ENCODE data around the gene SPATA9. TPM values are rescaled to one million over a fixed set of nuclear protein-coding genes. Genes with fewer than 3 reads are reported as not detected.

Gene SPATA9
- total and polyA plus RNA-seq, 11 donors = 0.17 to 0.99 (median 0.53) TPM; not detected in 7

GRCh38 chr5:95670568-95670967, 12.2 kb downstream of the SPATA9 start:
- no peak for DNase-seq

GRCh38 chr5:95669985-95670384, 12.8 kb downstream of the SPATA9 start:
- 73 to 90% (median 85%) methylated on average over 5 of the region's 5 CpGs for WGBS, 4 donors
- peak in 2 of 4 donors; percentile 16 to 23 for ATAC-seq

More at GRCh38 chr5:95670568-95670967, 12.2 kb downstream of the SPATA9 start:
- Histone ChIP-seq H3K27me3 (no peaks in the 10 kb centered on the region), H3K4me1 (peaks cover 0 to 36% (median 17%) of the 10 kb centered on the region in 12 donors), H3K36me3 (no peaks in the 10 kb centered on the region), H3K9me3 (no peaks in the 10 kb centered on the region), H3K27ac (peak overlapping the region in 4 of 12 donors; percentile 45 to 81 (median 61)), H3K4me3 (no peak overlapping the region)
- intact Hi-C loops (cut with DNase I) = loop anchor here in 3 of 10 donors (2.0 to 5.0 kb wide), 3 partner anchors 42 to 102 kb away; no protein-coding TSS in a partner anchor
- ATAC-seq = no peak
- WGBS, 4 donors = 96 to 99% (median 96%) methylated on average over 3 of the region's 3 CpGs
- TF ChIP-seq, protein P1, sequence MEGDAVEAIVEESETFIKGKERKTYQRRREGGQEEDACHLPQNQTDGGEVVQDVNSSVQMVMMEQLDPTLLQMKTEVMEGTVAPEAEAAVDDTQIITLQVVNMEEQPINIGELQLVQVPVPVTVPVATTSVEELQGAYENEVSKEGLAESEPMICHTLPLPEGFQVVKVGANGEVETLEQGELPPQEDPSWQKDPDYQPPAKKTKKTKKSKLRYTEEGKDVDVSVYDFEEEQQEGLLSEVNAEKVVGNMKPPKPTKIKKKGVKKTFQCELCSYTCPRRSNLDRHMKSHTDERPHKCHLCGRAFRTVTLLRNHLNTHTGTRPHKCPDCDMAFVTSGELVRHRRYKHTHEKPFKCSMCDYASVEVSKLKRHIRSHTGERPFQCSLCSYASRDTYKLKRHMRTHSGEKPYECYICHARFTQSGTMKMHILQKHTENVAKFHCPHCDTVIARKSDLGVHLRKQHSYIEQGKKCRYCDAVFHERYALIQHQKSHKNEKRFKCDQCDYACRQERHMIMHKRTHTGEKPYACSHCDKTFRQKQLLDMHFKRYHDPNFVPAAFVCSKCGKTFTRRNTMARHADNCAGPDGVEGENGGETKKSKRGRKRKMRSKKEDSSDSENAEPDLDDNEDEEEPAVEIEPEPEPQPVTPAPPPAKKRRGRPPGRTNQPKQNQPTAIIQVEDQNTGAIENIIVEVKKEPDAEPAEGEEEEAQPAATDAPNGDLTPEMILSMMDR (IDR thresholded peaks at IDR 0.05) = no peak
- TF ChIP-seq POLR2A (IDR thresholded peaks at IDR 0.05) = no peak

DNA sequence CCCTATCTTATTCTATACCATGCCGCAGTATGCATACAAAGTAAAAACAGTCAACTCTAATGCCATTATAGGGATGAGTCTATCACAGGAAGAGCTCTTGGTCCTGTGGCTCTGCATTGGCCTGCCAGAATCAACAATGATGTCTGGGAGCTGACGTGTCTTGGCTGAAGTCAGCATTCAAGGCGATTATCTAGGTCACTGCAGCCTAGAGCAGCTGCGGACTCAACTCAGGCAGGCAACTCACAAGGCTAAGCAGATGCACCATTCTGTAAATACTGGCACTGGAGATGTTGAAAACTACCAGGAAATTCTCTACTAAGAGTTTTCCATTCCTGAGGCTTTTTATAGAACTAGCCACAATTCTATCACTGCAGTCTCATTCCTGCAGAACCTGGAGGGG, 13.3 kb downstream of the SPATA9 start:
- TF ChIP-seq, protein P1 (IDR thresholded peaks at IDR 0.05) = no peak
- TF ChIP-seq POLR2A (IDR thresholded peaks at IDR 0.05) = no peak
- H3K27me3 ChIP-seq = no peaks in the 10 kb centered on the region
- DNase-seq = peak; percentile 63 to 84 (median 78)
- WGBS, 4 donors = 32 to 43% (median 40%) methylated on average over 4 of the region's 4 CpGs
- no peak overlapping the region for H3K4me3 ChIP-seq
- no peaks in the 10 kb centered on the region for H3K36me3 ChIP-seq
- H3K9me3 ChIP-seq = no peaks in the 10 kb centered on the region
- ATAC-seq = peak; percentile 92 to 98 (median 98)
- intact Hi-C loops (cut with DNase I) = loop anchor here in 8 of 10 donors (2.0 to 10.0 kb wide), 6 partner anchors 58 to 115 kb away; partner anchors contain the start of gene RHOBTB3 (in 5 of the 8)
- H3K27ac ChIP-seq = peak overlapping the region in 11 of 12 donors; percentile 29 to 81 (median 53)
- H3K4me1 ChIP-seq = peaks cover 0 to 38% (median 18%) of the 10 kb centered on the region in 12 donors

More at GRCh38 chr5:95669985-95670384, 12.8 kb downstream of the SPATA9 start:
- H3K27me3 ChIP-seq = no peaks in the 10 kb centered on the region
- H3K27ac ChIP-seq = peak overlapping the region in 11 of 12 donors; percentile 6 to 81 (median 48)
- TF ChIP-seq POLR2A (IDR thresholded peaks at IDR 0.05) = no peak
- TF ChIP-seq, protein P1 (IDR thresholded peaks at IDR 0.05) = no peak
- H3K4me1 ChIP-seq = peaks cover 0 to 36% (median 17%) of the 10 kb centered on the region in 12 donors
- no peaks in the 10 kb centered on the region for H3K9me3 ChIP-seq
- H3K36me3 ChIP-seq = no peaks in the 10 kb centered on the region
- intact Hi-C loops (cut with DNase I) = loop anchor here in 9 of 10 donors (2.0 to 10.0 kb wide), 9 partner anchors 42 to 115 kb away; partner anchors contain the start of gene RHOBTB3 (in 5 of the 9)
- H3K4me3 ChIP-seq = no peak overlapping the region
- DNase-seq = no peak

DNA sequence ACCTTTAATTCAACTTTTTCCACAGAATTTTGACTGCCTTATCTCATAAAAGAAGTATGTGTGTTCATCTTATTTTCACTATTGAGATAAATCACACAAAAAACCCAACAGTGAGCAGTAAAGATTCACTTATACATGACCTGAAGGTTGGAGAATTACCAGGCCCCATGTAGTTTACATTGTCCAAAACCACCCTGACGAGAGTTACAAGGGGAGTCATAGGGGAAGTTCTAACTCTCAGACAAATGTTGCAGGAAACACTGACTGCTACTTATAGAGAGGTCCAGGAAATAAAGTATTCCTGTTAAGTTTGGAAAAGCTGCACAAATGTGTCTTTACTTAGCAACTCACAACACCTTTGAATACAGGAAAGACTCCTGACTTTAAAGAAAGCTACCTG, 14.1 kb downstream of the SPATA9 start:
- DNase-seq (no peak), ATAC-seq (no peak)
- TF ChIP-seq POLR2A (IDR thresholded peaks at IDR 0.05) = no peak
- TF ChIP-seq, protein P1 (IDR thresholded peaks at IDR 0.05) = no peak
- WGBS, 4 donors = 55 to 74% (median 61%) methylated on average over 1 of the region's 1 CpG
- Histone ChIP-seq H3K9me3 (no peaks in the 10 kb centered on the region), H3K4me1 (peaks cover 0 to 45% (median 21%) of the 10 kb centered on the region in 12 donors), H3K27me3 (no peaks in the 10 kb centered on the region), H3K4me3 (no peak overlapping the region), H3K27ac (peak overlapping the region in 7 of 12 donors; percentile 30 to 81 (median 56)), H3K36me3 (no peaks in the 10 kb centered on the region)
- intact Hi-C loops (cut with DNase I) = loop anchor here in 8 of 10 donors (2.0 to 10.0 kb wide), 6 partner anchors 59 to 116 kb away; partner anchors contain the start of gene RHOBTB3 (in 5 of the 8)
